M059J (cell line): ENCODE data around the gene ARHGAP20. TPM values are rescaled to one million over a fixed set of nuclear protein-coding genes. Genes with fewer than 3 reads are reported as not detected.
"Not testable (repeated sequence)": the region's sequence is repeated elsewhere in the genome, so short reads cannot be mapped to it uniquely, and the experiment has no call there.

Experiments used
- DNase-seq: peaks from one replicate; pipeline ENCODE4 v3.0.0-alpha.2; 2012; ENCODE audit warnings: low read depth
- total RNA-seq: library from RNA; depleted of rRNA; stranded (reverse); fragments of >200 nt; shearing (Covaris generic); gene quantifications from 2 replicates; pipeline ENCODE4 v1.2.3, GENCODE V29; 2014

The ARHGAP20 gene
- total RNA-seq, 1 experiment from 2014 or later: 1.1 TPM

GRCh38 chr11:110715541-110715940, 3.3 kb upstream of the ARHGAP20 start:
- peak; percentile 57 for DNase-seq

- no peak for DNase-seq
These were observed 1.2 kb upstream of the ARHGAP20 start for GRCh38 chr11:110713449-110713776.

- DNase-seq: peak; percentile 67
These were observed 617 bp upstream of the ARHGAP20 start for GRCh38 chr11:110712659-110713448.

- no peak for DNase-seq
These were observed 825 bp downstream of the ARHGAP20 start for GRCh38 chr11:110711448-110711775.

- DNase-seq: peak; percentile 25
These were observed 1.4 kb downstream of the ARHGAP20 start for GRCh38 chr11:110710628-110711381.

- DNase-seq: no peak
These were observed 7.9 kb downstream of the ARHGAP20 start for GRCh38 chr11:110704210-110704864.

- DNase-seq: peak; percentile 62
These were observed 20.3 kb downstream of the ARHGAP20 start for GRCh38 chr11:110691926-110692325.

- no peak for DNase-seq
These were observed 22.9 kb downstream of the ARHGAP20 start for GRCh38 chr11:110689306-110689705.

GRCh38 chr11:110679323-110679975, 32.8 kb downstream of the ARHGAP20 start:
- peak; percentile 12 for DNase-seq

GRCh38 chr11:110675548-110675947, 36.7 kb downstream of the ARHGAP20 start:
- DNase-seq: no peak

- no peak for DNase-seq
These were observed 46.4 kb downstream of the ARHGAP20 start for GRCh38 chr11:110665689-110666465.

GRCh38 chr11:110655967-110656366, 56.3 kb downstream of the ARHGAP20 start:
- DNase-seq: no peak

- DNase-seq: no peak
These were observed 57.8 kb downstream of the ARHGAP20 start for GRCh38 chr11:110654456-110654855.

GRCh38 chr11:110645253-110645652, 67.0 kb downstream of the ARHGAP20 start:
- DNase-seq: peak; percentile 22

- no peak for DNase-seq
These were observed 77.9 kb downstream of the ARHGAP20 start for GRCh38 chr11:110634370-110634769.

- DNase-seq: no peak
These were observed 80.7 kb downstream of the ARHGAP20 start for GRCh38 chr11:110631551-110631950.

GRCh38 chr11:110629594-110629993, 82.6 kb downstream of the ARHGAP20 start:
- DNase-seq: no peak

- DNase-seq: no peak
These were observed 90.4 kb downstream of the ARHGAP20 start for GRCh38 chr11:110621826-110622225.

- DNase-seq: not testable (repeated sequence)
These were observed 92.9 kb downstream of the ARHGAP20 start for GRCh38 chr11:110619366-110619765.

GRCh38 chr11:110614031-110614430, 98.2 kb downstream of the ARHGAP20 start:
- DNase-seq: no peak

GRCh38 chr11:110613197-110613918, 98.9 kb downstream of the ARHGAP20 start:
- peak; percentile 3 for DNase-seq
